ENCODE data around the gene PPP1R26.
"Not testable (repeated sequence)": the region's sequence is repeated elsewhere in the genome, so short reads cannot be mapped to it uniquely, and the experiment has no call there.

The PPP1R26 gene

GRCh38 chr9:135522931-135523330 lies 43.3 kb downstream of the PPP1R26 start:
- no peak for DNase-seq

GRCh38 chr9:135523521-135524129 lies 44.0 kb downstream of the PPP1R26 start:
- DNase-seq: no peak

GRCh38 chr9:135524130-135524861 lies 44.7 kb downstream of the PPP1R26 start:
- no peak for DNase-seq

- no peak for DNase-seq
Observed at GRCh38 chr9:135525241-135526088, 45.9 kb downstream of the PPP1R26 start.

GRCh38 chr9:135526089-135526729 lies 46.6 kb downstream of the PPP1R26 start:
- no peak for DNase-seq

GRCh38 chr9:135526730-135527571 lies 47.4 kb downstream of the PPP1R26 start:
- DNase-seq: no peak

GRCh38 chr9:135528842-135529435 lies 49.4 kb downstream of the PPP1R26 start:
- not testable (repeated sequence) for DNase-seq

GRCh38 chr9:135530146-135530545 lies 50.6 kb downstream of the PPP1R26 start:
- DNase-seq: no peak

GRCh38 chr9:135531096-135531495 lies 51.5 kb downstream of the PPP1R26 start:
- DNase-seq: no peak

- DNase-seq: no peak
Observed at GRCh38 chr9:135533113-135533512, 53.5 kb downstream of the PPP1R26 start.

GRCh38 chr9:135533674-135534073 lies 54.1 kb downstream of the PPP1R26 start:
- DNase-seq: no peak

- DNase-seq: not testable (repeated sequence)
Observed at GRCh38 chr9:135534192-135534711, 54.7 kb downstream of the PPP1R26 start.

- not testable (repeated sequence) for DNase-seq
Observed at GRCh38 chr9:135534826-135535225, 55.2 kb downstream of the PPP1R26 start.

- DNase-seq: not testable (repeated sequence)
Observed at GRCh38 chr9:135535631-135536030, 56.0 kb downstream of the PPP1R26 start.

- DNase-seq: no peak
Observed at GRCh38 chr9:135536216-135536615, 56.6 kb downstream of the PPP1R26 start.

Measured in activated T-cell treated with anti-CD3 and anti-CD28 coated beads, Interleukin-2, amount 50 U/mL, for 1 hour (primary cell).